CD4-positive, CD25-positive, alpha-beta regulatory T cell (primary cell): ENCODE data around the gene CEACAM3. TPM values are rescaled to one million over a fixed set of nuclear protein-coding genes. Genes with fewer than 3 reads are reported as not detected.

Experiments
- ATAC-seq, 2 donors: fragments of 150-1000 bp; cut with Tn5 transposase; one replicate each; pipeline ENCODE4 v1.10.0; 2021; ENCODE audit warnings: low read depth in 2 of 2, moderate number of reproducible peaks in 2 of 2, moderate library complexity in 1 of 2
- DNase-seq, 3 donors: peaks; one replicate each; pipeline versions ENCODE4 v3.0.0 to v3.0.0-alpha.2; 2012 to 2022; ENCODE audit warnings: mixed read lengths in 1 of 3
- H3K27ac ChIP-seq: one replicate; pipeline ENCODE4 v1.7.0; 2013; ENCODE audit warnings: mild to moderate bottlenecking, low read length; ENCODE audit not compliant: insufficient read depth, poor library complexity, severe bottlenecking
- H3K27me3 ChIP-seq: one replicate; pipeline ENCODE4 v1.7.0; 2013; ENCODE audit warnings: low read length; ENCODE audit not compliant: control insufficient read depth, insufficient read depth
- H3K36me3 ChIP-seq: one replicate; pipeline ENCODE4 v1.7.0; 2013; ENCODE audit warnings: mild to moderate bottlenecking, low read length, moderate library complexity; ENCODE audit not compliant: control insufficient read depth, insufficient read depth
- H3K4me1 ChIP-seq: 2 replicates; pipeline ENCODE4 v1.7.0; 2013; ENCODE audit warnings: mild to moderate bottlenecking, low read length; ENCODE audit not compliant: insufficient read depth, control insufficient read depth, poor library complexity, severe bottlenecking
- H3K4me3 ChIP-seq: one replicate; pipeline ENCODE4 v1.7.0; 2013; ENCODE audit warnings: low read depth, mild to moderate bottlenecking, low read length, moderate library complexity
- H3K9me3 ChIP-seq, 2 experiments: 1 replicate in 1 of 2; 2 replicates in 1 of 2; pipeline ENCODE4 v1.7.0; 2013; ENCODE audit warnings: low read length in 2 of 2, mild to moderate bottlenecking in 1 of 2, moderate library complexity in 1 of 2; ENCODE audit not compliant: control insufficient read depth in 2 of 2
- H3K27ac Mint-ChIP-seq, 3 donors: one replicate each; pipeline ENCODE4 v1.8.0; 2020 to 2022; ENCODE audit warnings: mild to moderate bottlenecking in 3 of 3, mixed read lengths in 3 of 3, moderate library complexity in 2 of 3
- H3K27me3 Mint-ChIP-seq: one replicate; pipeline ENCODE4 v1.8.0; 2022; ENCODE audit warnings: mild to moderate bottlenecking, mixed read lengths
- H3K36me3 Mint-ChIP-seq: one replicate; pipeline ENCODE4 v1.8.0; 2020; ENCODE audit warnings: mixed read lengths
- H3K4me1 Mint-ChIP-seq, 4 donors: one replicate each; pipeline ENCODE4 v1.8.0; 2020 to 2022; ENCODE audit warnings: mixed read lengths in 4 of 4, mild to moderate bottlenecking in 1 of 4
- H3K4me3 Mint-ChIP-seq, 4 donors: one replicate each; pipeline ENCODE4 v1.8.0; 2020 to 2022; ENCODE audit warnings: mild to moderate bottlenecking in 4 of 4, mixed read lengths in 4 of 4, moderate library complexity in 3 of 4
- H3K9me3 Mint-ChIP-seq, 7 donors: one replicate each; pipeline ENCODE4 v1.8.0; 2020 to 2022; ENCODE audit warnings: mixed read lengths in 7 of 7, mild to moderate bottlenecking in 3 of 7, moderate library complexity in 2 of 7
- polyA plus RNA-seq, 4 donors: library from polyadenylated mRNA; unstranded; fragments of 300-500 nt; fragmentation: Illumina TruSeq; gene quantifications; one replicate each; pipeline ENCODE4 v1.2.3, GENCODE V29; 2021
- total RNA-seq: library from RNA; stranded (reverse); gene quantifications from one replicate; pipeline ENCODE4 v1.2.3, GENCODE V29; 2022

The CEACAM3 gene
- total and polyA plus RNA-seq, 5 donors from 2014 or later = not detected

- Mint-ChIP-seq H3K27me3 (peaks cover 9% of the 10 kb centered on the region), H3K4me3 (no peak overlapping the region), H3K27ac (peak overlapping the region in 1 of 3 donors; percentile 79), H3K36me3 (no peaks in the 10 kb centered on the region), H3K4me1 (peaks cover 0 to 14% (median 4%) of the 10 kb centered on the region in 4 donors), H3K9me3 (no peaks in the 10 kb centered on the region)
- Histone ChIP-seq H3K36me3 (no peaks in the 10 kb centered on the region), H3K4me3 (no peak overlapping the region), H3K27ac (no peak overlapping the region), H3K27me3 (no peaks in the 10 kb centered on the region), H3K9me3 (no peaks in the 10 kb centered on the region), H3K4me1 (no peaks in the 10 kb centered on the region)
- no peak for DNase-seq
- no peak for ATAC-seq
Measured at GRCh38 chr19:41808663-41809566, 12.5 kb downstream of the CEACAM3 start.

GRCh38 chr19:41810301-41810700 is 13.9 kb downstream of the CEACAM3 start:
- DNase-seq = no peak
- H3K36me3 Mint-ChIP-seq = no peaks in the 10 kb centered on the region
- H3K27ac ChIP-seq = no peak overlapping the region
- H3K4me3 Mint-ChIP-seq = no peak overlapping the region
- H3K4me3 ChIP-seq = no peak overlapping the region
- H3K4me1 Mint-ChIP-seq = peaks cover 0 to 11% (median 0%) of the 10 kb centered on the region in 4 donors
- H3K4me1 ChIP-seq = no peaks in the 10 kb centered on the region
- peaks cover 6% of the 10 kb centered on the region for H3K27me3 Mint-ChIP-seq
- no peaks in the 10 kb centered on the region for H3K27me3 ChIP-seq
- H3K27ac Mint-ChIP-seq = no peak overlapping the region
- ATAC-seq = no peak
- H3K9me3 ChIP-seq = no peaks in the 10 kb centered on the region
- no peaks in the 10 kb centered on the region for H3K9me3 Mint-ChIP-seq
- no peaks in the 10 kb centered on the region for H3K36me3 ChIP-seq

GRCh38 chr19:41811036-41811435 is 14.6 kb downstream of the CEACAM3 start:
- no peak overlapping the region for H3K27ac Mint-ChIP-seq
- H3K4me3 Mint-ChIP-seq = no peak overlapping the region
- no peaks in the 10 kb centered on the region for H3K36me3 Mint-ChIP-seq
- H3K4me1 Mint-ChIP-seq = peaks cover 0 to 5% (median 0%) of the 10 kb centered on the region in 4 donors
- H3K27ac ChIP-seq = no peak overlapping the region
- H3K9me3 Mint-ChIP-seq = no peaks in the 10 kb centered on the region
- H3K27me3 ChIP-seq = no peaks in the 10 kb centered on the region
- no peak overlapping the region for H3K4me3 ChIP-seq
- no peaks in the 10 kb centered on the region for H3K27me3 Mint-ChIP-seq
- no peaks in the 10 kb centered on the region for H3K4me1 ChIP-seq
- H3K36me3 ChIP-seq = no peaks in the 10 kb centered on the region
- ATAC-seq (peak in 1 of 2 donors; percentile 22), DNase-seq (no peak)
- no peaks in the 10 kb centered on the region for H3K9me3 ChIP-seq

GRCh38 chr19:41811981-41812380 is 15.6 kb downstream of the CEACAM3 start:
- no peak overlapping the region for H3K4me3 Mint-ChIP-seq
- H3K9me3 Mint-ChIP-seq = no peaks in the 10 kb centered on the region
- H3K4me1 Mint-ChIP-seq = peaks cover 0 to 5% (median 0%) of the 10 kb centered on the region in 4 donors
- DNase-seq = no peak
- no peak overlapping the region for H3K4me3 ChIP-seq
- peak overlapping the region in 1 of 3 donors; percentile 44 for H3K27ac Mint-ChIP-seq
- no peak overlapping the region for H3K27ac ChIP-seq
- no peaks in the 10 kb centered on the region for H3K4me1 ChIP-seq
- no peaks in the 10 kb centered on the region for H3K36me3 Mint-ChIP-seq
- H3K27me3 Mint-ChIP-seq = no peaks in the 10 kb centered on the region
- no peaks in the 10 kb centered on the region for H3K27me3 ChIP-seq
- ATAC-seq = no peak
- no peaks in the 10 kb centered on the region for H3K9me3 ChIP-seq
- no peaks in the 10 kb centered on the region for H3K36me3 ChIP-seq

GRCh38 chr19:41813911-41814310 is 17.5 kb downstream of the CEACAM3 start:
- Histone ChIP-seq H3K27me3 (no peaks in the 10 kb centered on the region), H3K27ac (no peak overlapping the region), H3K9me3 (no peaks in the 10 kb centered on the region), H3K36me3 (no peaks in the 10 kb centered on the region), H3K4me1 (no peaks in the 10 kb centered on the region), H3K4me3 (no peak overlapping the region)
- Mint-ChIP-seq H3K4me1 (peaks cover 0 to 5% (median 0%) of the 10 kb centered on the region in 4 donors), H3K36me3 (no peaks in the 10 kb centered on the region), H3K27ac (no peak overlapping the region), H3K9me3 (no peaks in the 10 kb centered on the region), H3K27me3 (peaks cover 8% of the 10 kb centered on the region), H3K4me3 (no peak overlapping the region)
- DNase-seq (no peak), ATAC-seq (no peak)

GRCh38 chr19:41815301-41815700 is 18.9 kb downstream of the CEACAM3 start:
- Mint-ChIP-seq H3K4me3 (no peak overlapping the region), H3K27ac (no peak overlapping the region), H3K4me1 (peaks cover 0 to 5% (median 0%) of the 10 kb centered on the region in 4 donors), H3K36me3 (no peaks in the 10 kb centered on the region), H3K9me3 (no peaks in the 10 kb centered on the region), H3K27me3 (peaks cover 8% of the 10 kb centered on the region)
- Histone ChIP-seq H3K9me3 (no peaks in the 10 kb centered on the region), H3K27me3 (no peaks in the 10 kb centered on the region), H3K36me3 (no peaks in the 10 kb centered on the region), H3K4me1 (no peaks in the 10 kb centered on the region), H3K4me3 (no peak overlapping the region), H3K27ac (no peak overlapping the region)
- DNase-seq (no peak), ATAC-seq (no peak)

GRCh38 chr19:41816761-41817160 is 20.4 kb downstream of the CEACAM3 start:
- H3K9me3 Mint-ChIP-seq = no peaks in the 10 kb centered on the region
- no peak overlapping the region for H3K27ac Mint-ChIP-seq
- no peak overlapping the region for H3K4me3 Mint-ChIP-seq
- DNase-seq = no peak
- Histone ChIP-seq H3K27ac (no peak overlapping the region), H3K4me3 (no peak overlapping the region), H3K27me3 (no peaks in the 10 kb centered on the region), H3K4me1 (no peaks in the 10 kb centered on the region), H3K9me3 (no peaks in the 10 kb centered on the region), H3K36me3 (no peaks in the 10 kb centered on the region)
- no peak for ATAC-seq
- peaks cover 11% of the 10 kb centered on the region for H3K27me3 Mint-ChIP-seq
- H3K4me1 Mint-ChIP-seq = peaks cover 0 to 5% (median 1%) of the 10 kb centered on the region in 4 donors
- H3K36me3 Mint-ChIP-seq = no peaks in the 10 kb centered on the region
